Measurements from ENCODE around the gene CETP.
A peak's percentile ranks its signal among the peaks of the same experiment; 100 is the strongest.

CETP gene, protein sequence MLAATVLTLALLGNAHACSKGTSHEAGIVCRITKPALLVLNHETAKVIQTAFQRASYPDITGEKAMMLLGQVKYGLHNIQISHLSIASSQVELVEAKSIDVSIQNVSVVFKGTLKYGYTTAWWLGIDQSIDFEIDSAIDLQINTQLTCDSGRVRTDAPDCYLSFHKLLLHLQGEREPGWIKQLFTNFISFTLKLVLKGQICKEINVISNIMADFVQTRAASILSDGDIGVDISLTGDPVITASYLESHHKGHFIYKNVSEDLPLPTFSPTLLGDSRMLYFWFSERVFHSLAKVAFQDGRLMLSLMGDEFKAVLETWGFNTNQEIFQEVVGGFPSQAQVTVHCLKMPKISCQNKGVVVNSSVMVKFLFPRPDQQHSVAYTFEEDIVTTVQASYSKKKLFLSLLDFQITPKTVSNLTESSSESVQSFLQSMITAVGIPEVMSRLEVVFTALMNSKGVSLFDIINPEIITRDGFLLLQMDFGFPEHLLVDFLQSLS

DNA sequence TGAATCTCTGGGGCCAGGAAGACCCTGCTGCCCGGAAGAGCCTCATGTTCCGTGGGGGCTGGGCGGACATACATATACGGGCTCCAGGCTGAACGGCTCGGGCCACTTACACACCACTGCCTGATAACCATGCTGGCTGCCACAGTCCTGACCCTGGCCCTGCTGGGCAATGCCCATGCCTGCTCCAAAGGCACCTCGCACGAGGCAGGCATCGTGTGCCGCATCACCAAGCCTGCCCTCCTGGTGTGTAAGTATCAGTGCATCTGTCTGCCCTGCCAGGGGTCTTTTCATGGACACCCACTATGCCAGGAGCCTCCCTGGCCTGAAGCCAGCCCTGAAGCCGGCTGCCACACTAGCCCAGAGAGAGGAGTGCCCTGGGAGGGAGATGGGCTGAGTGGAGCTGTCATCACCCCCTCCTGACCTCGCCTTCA, at the start of gene CETP:
TSS of gene CETP (plus strand) at position 100 of the 431 bp plus-strand sequence. CDS start at position 130, 30 bp downstream.
- DNase-seq = no peak

DNA sequence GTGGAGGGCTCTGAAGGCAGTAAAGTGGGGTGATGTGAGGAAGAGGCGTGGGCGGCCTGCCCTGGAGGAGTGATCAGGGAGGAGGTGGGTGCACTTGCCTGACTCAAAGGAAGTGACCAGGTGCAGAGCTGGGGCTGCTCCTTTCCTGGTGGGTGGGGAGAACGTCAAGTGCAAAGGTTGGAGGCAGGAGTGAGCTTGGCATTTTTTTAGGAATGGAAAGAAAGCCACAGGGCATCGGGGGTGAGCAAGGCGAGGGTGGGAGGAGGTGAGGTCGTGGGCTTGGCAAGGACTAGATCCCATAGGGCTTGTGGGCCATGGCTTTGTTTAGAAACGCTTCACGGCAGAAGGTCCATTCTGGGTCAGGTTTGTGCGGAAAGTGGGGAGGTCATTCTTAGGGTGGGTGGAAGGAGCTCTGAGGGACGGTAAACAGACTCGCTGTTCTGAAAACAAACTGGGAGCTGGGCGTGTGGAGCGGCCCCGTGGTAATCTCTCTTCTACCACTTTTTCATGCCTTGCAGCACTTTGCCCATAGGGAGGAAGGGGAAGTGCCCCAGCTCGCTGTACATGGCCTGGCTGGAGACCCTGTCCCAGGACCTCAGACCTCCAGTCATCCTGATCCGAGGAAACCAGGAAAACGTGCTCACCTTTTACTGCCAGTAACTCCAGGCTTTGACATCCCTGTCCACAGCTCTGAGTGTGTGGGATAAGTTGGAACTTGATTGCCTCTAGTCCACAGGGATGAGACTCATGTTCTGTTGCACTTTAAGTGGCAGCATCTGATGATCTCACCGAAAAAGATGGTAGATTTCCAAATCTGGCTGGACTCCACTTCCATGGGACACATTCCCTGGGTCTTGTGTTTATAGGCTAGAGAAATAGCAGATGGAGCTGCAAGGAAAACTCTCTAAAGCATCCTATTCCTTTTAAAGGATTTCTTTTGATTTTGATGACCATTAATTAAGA, 48.7 kb upstream of the CETP start:
- DNase-seq = no peak

DNA sequence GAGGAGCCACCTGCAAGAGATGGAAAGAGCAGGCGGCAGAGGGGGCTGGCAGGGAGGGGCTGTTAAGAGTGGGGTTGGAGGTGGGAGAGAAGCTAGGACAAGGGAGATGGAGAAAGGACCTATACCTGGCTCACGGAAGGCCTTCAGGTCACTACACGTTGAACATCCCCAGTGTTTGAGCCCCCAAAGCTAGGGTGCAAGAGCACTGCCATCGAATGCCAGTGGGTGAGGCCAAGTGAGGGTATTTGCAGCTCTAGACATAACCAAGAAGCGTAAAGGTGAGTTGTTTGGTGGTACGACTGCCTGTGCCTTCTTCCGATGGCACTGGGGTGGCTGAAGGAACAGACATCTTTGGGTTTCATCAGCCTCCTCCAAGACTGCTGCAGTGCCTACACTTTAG, 46.9 kb upstream of the CETP start:
- no peak for DNase-seq

DNA sequence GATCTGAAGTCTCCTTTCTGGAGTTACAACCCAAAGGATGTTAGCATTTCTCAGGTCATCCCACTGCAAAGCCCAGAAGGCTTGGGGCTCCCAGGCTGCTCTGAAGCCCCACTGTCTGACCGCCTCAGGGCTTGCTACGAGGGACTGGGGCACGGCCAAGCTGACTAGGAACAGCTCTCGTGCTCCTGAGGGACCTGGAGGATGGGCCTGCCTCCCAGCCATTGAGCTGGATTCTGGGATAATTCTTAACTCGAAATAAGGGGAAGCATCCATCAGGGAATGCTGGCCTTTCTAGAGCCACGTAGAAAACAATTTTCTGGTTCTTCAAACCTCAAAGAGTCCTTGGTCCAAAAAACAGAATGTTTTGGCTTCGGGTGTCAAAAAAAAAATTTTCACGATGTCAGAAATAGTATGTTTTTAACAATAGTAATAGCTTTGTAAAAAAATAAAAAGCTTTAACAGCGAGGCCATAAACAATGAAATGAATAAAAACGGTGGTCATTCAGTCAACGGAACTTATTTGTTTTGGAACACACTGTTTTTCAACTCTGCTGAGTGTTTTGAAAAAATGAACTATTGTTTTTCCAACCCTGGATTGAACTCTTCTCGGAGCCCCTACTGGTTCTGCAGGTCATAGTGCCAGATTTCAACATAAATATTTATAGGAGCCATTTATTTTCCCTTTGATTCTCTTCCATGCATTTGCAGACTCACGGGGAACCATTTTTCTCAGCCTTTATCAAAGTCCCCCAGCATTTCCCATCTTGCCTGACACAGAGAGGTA, 46.2 kb upstream of the CETP start:
- DNase-seq = no peak

DNA sequence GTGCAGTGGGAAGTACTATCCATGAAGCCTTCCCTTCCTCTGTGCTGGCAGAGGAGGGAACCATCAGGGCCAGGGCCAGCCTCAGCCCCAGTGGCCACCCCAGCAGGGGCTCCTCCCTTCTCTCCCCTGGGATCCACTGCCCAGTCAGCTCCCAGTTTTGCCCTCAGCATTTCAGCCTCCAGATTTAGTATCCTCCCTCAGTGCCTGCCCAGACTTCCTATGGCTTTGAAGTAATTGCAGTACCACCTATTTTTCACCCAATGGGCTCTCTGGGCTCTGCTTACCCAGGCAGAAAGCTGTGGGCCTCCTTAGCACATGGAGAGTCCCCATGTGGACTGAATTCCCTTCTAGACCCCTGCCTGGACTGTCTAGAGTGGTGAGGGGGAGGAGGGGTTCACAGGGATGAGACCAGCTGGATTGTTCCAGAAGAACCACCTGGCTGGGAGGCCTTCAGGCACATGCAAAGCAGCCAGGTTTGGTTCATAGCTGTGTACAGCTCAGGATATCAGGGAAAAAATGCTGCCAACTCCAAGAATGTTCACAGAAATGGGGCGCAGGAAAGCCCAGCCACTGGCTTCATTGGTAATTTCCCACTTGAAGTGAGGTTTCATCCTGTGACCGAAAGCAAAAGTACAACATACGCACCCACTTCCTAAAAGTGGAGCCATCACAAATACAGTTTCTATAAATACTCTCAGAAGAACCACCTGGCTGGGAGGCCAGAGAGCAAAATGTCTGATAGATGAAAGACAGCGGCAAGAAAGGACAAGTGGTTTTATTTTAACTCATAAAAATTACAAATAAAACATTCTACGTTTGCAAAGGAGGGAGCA, 45.0 kb upstream of the CETP start:
- DNase-seq = peak; percentile 49

DNA sequence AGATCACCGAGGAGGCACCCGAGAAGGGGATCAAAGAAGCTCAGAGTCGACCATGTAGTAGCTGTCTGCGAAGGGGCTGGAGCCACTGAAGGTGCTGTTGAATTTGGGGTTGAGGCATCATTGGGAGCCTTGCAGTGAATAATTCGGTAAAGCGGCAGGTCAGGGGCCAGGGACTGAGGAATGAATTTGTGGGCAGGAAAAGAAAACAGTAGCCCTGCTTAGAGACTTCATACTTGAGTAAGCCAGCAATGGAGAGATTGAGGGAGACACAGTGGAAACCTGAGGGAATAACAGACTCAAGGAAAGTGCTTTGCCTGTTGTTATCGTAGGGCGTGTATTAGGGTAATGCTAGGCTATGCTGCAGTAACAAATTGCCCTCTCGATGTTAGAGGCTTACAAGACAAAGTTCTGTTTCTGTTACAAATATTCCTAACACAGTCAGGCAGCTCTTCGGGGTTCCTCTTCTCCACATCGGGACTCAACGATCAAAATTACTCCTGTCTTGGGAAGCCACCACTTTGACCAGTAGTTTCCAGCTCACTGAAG, 43.2 kb upstream of the CETP start:
- DNase-seq = no peak

DNA sequence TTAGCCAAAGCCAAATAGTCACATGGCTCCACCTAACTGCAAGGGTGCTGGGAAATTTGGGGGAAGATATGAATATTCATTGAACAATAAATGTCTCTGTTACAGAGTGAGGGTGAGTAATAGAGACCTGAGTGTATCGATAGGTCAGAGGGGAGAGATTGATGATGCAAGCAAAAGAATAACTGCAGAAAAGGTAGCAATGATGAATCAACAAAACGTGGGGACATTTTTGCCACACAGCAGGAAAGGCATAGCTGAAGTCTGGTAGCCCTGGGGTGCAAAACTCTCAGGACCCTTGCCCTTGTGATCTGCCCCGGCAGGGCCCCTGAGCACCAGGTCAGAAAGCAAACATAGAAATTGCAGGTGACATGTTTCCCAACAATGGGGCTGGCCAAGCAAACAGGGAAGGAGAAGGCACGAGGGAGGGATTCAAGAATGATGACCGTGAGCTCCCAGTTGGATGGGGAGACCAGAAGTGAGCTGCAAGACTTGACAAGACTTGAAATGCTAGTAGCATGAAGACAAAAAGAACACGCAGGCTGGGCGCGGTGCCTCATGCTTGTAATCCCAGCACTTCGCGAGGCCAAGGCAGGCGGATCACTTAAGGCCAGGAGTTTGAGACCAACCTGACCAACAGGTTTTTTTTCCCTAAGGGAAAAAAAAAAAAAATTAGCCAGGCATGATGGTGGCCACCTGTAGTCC, 42.5 kb upstream of the CETP start:
- DNase-seq = no peak

DNA sequence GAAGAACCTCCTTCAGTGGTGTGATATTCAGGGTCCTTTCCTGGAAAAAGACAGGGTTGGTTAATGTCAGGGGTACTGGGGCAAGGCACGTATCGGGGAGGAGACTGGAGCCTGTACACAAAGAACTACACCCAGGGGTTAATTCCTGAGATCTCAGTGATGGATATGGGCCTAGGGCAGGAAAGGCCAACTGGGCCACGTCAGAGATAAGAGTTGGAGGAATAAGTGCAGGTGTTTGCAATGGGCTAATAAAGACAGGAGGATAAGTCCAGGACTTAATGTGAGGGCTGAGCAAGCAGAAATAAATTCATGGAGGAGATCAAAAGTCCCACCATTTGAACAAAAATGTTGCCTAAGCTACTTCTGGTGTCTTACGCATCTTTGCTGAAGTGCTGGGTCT, 40.2 kb upstream of the CETP start:
- no peak for DNase-seq

DNA sequence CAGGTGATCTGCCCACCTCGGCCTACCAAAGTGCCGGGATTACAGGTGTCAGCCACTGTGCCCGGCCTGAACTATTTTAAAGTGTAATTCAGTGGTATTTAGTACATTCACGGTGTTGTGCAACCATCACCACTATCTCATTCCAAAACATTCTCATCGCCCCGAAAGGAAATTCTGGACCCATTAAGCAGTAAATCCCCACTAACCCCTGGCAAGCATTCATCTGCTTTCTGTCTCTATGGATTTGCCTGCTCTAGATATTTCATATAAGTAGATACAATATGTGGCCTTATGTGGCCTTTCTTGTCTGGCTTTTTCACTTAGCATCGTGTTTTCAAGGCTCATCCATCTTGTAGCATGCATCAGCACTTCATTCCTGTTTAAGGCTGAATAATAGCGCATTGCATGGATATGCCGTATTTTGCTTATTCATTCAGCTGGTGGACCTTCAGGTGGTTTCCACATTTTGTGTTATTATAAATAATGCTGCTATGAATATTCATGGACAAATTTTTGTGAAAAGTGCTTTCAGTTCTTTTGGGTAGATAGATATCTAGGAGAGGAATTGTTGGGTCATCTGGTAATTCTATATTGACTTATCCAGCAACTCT, 38.2 kb upstream of the CETP start:
- DNase-seq = no peak

DNA sequence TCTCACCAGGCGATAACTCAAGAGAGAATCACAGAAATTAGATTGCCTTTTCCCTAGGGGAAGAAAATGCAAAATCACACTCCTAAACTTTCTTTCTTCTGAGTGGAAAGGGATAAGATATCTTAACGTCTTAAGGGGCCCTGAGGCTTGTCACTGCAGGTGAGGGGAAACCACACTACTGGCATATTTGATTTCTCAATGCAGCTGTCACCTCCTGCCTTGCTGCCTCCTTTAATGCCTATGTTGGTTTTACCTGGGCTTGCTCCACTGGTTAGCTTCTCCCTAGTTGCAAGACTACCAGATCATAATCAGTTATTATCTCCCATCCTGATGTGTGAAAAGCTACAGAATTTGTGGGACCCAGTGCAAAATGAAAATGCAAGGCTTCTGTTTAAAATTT, 34.3 kb upstream of the CETP start:
- no peak for DNase-seq

DNA sequence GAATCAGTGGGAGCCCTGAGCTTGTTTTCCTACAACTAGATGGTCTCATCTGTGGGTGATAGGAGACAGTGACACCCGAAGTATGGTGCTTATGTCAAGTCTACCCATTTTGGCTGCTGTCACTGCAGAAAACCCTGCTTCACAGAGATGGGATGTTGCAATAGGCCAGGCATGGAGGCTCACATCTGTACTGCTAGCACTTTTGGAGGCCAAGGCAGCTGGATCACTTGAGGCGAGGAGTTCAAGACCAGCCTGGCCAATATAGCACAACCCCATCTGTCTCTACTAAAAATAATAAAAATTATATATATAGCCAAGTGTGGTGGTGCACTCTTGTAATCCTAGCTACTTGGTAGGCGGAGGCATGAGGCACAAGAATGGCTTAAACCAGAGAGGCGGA, 32.1 kb upstream of the CETP start:
- DNase-seq = no peak

DNA sequence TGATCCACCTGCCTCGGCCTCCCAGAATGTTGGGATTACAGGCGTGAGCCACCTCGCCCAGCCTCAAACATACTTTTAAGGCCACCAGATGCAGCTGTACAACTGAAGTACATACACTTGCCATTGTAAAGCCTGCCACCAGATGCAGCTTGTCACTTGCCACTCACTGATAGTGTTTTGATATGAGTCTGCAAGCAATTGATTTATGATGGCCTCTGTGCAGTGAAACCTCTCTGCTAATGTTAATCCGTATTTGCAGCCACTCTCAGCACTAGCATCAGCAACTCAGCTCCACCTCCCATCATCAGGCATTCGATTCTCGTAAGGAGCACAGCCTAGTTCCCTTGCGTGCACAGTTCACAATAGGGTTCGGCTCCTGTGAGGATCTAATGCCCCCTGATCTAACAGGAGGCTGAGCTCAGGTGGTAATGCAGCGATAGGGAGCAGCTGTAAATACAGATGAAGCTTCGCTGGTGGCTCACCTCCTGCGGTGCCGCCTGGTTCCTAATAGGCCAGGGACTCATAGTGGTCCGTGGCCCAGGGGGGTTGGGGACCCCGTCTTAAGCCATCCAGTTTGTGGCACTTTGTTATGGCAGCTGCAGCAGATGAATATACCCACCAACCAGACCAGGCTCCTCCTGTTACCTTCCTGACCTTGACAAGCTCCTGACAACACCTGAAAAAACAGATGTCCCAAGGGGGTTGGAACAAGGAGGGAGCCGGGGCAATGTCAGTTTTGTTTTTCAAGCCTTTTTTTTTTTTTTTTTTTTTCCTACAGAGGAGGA, 31.1 kb upstream of the CETP start:
- no peak for DNase-seq

DNA sequence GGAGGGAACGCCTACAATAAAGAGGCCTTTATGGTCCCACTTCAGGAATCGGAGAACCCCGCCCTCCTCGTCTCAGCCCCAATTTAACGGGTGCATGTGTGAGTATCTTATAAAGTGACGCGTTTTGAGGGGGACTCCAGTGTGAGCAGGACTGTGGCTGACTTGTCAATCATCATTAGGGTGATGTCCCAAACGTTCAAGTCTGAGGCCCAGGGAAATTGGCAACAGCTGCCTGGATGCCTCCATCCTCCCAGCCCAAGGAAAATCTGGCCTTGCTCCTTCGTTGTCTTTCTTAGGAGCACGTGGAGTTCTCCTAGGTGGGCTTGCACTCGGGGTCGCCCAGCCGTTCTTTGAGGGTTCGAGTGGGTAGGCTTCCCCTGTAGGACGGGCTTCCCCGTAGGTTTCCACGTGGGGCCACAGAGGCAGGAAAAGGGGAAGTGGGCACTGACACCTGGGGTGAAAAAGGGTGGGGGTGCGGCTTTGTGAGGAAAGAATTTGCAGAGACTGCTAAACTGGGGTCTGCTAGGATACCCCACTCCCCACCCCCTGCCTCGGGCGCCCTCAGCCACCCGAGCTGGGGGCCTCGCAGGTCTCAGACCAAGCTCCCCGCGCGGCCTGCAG, 30.4 kb upstream of the CETP start:
- no peak for DNase-seq

DNA sequence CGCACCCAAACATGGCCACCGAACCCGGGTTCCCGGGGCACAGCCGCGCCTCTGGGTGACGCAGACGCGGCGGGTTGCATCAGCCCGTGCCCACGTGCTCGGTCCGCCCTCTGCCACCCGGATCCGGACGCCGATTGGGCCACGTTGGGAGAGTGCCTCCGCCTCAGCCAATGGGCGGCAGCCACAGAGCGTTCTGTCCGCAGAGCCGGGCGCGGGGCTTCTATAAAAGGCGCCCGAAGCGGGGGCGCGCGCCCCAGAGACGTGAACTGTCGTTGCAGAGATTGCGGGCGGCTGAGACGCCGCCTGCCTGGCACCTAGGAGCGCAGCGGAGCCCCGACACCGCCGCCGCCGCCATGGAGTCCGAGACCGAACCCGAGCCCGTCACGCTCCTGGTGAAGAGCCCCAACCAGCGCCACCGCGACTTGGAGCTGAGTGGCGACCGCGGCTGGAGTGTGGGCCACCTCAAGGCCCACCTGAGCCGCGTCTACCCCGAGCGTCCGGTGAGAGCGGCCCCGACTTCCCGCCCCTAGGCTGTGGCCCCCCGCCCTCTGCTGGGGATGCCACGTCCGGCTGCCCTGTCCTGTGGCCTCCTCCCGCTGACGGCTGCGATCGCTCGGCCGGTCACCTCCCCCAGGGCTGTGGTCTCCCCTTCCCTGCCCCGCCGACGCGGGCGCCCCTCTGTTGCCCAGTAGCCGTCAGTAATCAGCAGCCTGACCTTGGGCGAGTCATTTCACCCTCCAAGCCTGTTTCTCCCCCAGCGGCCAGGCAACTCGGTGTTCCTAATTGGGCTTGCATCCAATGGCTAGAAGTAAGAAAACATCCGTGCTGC, 29.6 kb upstream of the CETP start, which contains the start of gene HERPUD1:
TSS of gene HERPUD1 (plus strand) at position 251 of the 829 bp plus-strand sequence. CDS start at position 354, 103 bp downstream.
- peak; percentile 99 to 100 for DNase-seq

DNA sequence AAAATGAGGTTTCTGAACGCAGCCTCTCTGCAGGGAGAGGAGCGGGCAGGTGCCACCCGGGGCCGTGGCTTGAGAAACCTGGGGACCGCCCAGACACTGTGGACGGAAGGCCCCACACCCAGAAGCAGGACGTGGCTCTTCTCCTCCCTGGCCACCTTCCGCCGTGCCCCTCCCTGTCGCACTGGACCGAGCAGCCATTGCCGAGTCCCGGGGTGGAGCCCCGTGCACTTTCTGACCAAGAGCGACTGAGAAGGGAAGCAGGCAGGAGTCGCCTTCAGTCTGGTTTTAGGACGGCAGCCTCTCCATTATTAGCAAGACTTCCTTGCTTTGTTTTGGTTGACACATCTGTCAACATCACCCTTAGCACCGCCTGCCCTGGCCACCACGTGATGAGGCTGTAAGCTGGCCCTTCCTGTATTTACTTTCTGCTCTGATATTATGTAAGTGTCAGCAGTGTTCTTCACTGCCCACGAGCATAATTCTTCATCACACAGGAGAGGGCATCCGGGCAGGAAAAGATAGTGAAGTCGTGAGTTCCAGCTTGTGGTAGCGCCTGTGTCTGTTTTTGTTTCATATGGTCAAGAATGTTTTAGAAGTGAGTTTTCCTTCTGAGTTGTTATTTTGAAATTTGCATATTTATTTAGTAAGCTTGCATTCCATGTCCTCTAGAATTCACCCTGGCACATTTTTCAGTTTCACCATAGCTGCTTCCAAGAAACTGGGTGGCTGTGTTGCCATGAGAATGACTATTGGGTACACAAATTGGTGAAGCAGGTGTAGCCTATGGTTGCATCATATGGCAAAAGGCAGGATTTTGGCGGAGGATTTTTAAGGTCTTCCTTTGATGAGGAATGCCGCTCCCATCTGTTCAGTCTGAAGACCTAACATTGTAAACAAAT, 28.8 kb upstream of the CETP start:
- DNase-seq = peak; percentile 57 to 60

DNA sequence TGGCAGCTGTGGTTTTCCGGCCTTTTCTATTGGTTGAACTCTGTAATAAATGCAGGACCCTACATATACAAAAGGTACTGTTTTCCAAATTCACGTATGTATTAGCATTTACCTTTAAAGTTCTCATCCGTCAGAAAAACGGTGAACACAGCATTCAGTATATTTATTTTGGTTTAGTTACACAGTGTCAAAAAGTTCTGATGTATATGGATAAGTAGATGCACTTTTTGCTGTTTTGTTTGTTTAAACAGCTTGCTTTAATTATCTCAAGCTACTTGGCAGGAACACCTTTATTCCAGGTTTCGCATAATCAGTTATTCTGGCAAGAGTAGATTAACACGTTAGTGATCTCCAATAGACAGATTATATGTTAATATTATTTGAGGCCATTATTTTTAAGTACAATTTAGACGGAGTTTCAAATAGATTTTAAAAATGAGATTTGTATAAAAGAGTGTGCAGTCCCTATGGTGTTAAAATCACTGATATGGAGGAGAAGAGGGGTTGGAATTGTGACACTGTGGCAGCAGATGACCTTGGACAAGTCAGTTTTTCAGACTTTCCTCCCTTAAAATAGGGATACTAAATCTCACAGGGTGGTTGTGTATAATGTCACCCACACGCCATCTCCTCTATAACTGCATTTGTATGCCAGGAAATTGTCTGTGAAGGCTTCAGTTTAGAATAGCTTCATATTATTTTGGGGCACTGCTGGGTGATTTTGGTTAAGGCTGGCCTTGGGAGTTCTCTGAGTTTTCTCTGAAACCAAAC, 27.7 kb upstream of the CETP start:
- DNase-seq = no peak
